ENCODE results near the gene DPEP2. TPM values are rescaled to one million over a fixed set of nuclear protein-coding genes. Genes with fewer than 3 reads are reported as not detected.

DPEP2 gene
- total and polyA plus RNA-seq, 2 donors from 2014 or later = 0.99 to 3.1 TPM

DNA sequence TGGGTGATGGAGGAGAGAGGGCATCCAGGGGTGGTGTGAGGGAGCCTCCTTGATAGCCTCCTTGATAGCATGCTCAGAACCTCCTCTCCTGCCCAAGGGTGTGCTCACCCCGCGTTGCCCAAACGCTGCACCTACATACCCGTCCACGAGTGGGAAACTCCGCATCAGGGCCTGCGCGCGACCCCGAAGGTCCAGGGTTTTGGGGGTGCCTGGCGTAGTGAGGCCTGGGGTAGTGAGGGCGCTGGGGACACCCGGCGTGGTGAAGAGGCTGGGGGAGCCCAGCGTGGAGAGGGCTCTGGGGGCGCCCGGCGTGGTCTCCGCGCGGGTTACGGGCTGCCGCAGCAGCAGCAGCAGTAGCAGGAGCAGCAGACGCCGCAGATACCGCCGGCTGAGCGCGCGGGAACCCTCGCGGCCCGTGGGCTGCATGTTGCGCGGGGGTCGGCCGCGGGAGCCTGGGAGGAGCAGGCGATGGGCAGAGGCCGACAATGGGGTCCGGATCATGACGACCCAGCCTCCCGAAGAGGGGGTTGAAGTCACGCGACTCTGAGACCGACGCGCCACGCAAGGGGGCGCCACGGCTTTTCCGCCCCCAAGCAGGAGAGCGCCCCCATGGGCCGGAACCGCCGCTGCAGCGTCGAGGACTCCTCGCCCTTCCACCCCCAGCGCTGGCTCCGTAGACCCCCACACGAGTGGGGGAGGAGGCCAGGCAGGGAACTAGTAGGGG lies 19.2 kb downstream of the DPEP2 start, which contains the start of gene DPEP3:
DPEP3 (minus strand) TSS at position 545 of the 724 bp plus-strand sequence; CDS start at position 426, 119 bp downstream.
- Histone ChIP-seq H3K27ac (ENCODE audit: low read depth in 2 of 2, low read length in 2 of 2) (no peak within 1 kb of the TSS), H3K4me3 (ENCODE audit: low read length in 3 of 3) (no peak within 1 kb of the TSS), H3K4me1 (ENCODE audit: control insufficient read depth in 2 of 3, insufficient read depth in 2 of 3, low read depth in 1 of 3, low read length in 3 of 3) (no peaks in the 10 kb centered on the region), H3K27me3 (ENCODE audit: control insufficient read depth, insufficient read depth, low read length) (no peaks in the 10 kb centered on the region), H3K36me3 (ENCODE audit: control insufficient read depth in 2 of 3, insufficient read depth in 3 of 3, low read length in 3 of 3) (no peaks in the 10 kb centered on the region), H3K9ac (ENCODE audit: low read length in 3 of 3) (no peak within 1 kb of the TSS), H3K9me3 (ENCODE audit: control insufficient read depth in 2 of 3, insufficient read depth in 1 of 3, low read length in 3 of 3) (no peaks in the 10 kb centered on the region)
- FAIRE-seq (no peak), DNase-seq (no peak)
- intact Hi-C loops (cut with DNase I) = no loop called here
- no peak for TF ChIP-seq CTCF (IDR thresholded peaks at IDR 0.05; ENCODE audit: borderline replicate concordance, extremely low read depth, insufficient read depth)

- FAIRE-seq (no peak), DNase-seq (no peak)
- no peak for TF ChIP-seq CTCF (IDR thresholded peaks at IDR 0.05; ENCODE audit: borderline replicate concordance, extremely low read depth, insufficient read depth)
- Histone ChIP-seq H3K9me3 (ENCODE audit: control insufficient read depth in 2 of 3, insufficient read depth in 1 of 3, low read length in 3 of 3) (no peaks in the 10 kb centered on the region), H3K27me3 (ENCODE audit: control insufficient read depth, insufficient read depth, low read length) (no peaks in the 10 kb centered on the region), H3K4me3 (ENCODE audit: low read length in 3 of 3) (no peak overlapping the region), H3K4me1 (ENCODE audit: control insufficient read depth in 2 of 3, insufficient read depth in 2 of 3, low read depth in 1 of 3, low read length in 3 of 3) (no peaks in the 10 kb centered on the region), H3K9ac (ENCODE audit: low read length in 3 of 3) (no peak overlapping the region), H3K36me3 (ENCODE audit: control insufficient read depth in 2 of 3, insufficient read depth in 3 of 3, low read length in 3 of 3) (no peaks in the 10 kb centered on the region), H3K27ac (ENCODE audit: low read depth in 2 of 2, low read length in 2 of 2) (no peak overlapping the region)
- intact Hi-C loops (cut with DNase I) = no loop called here
These were observed 21.6 kb downstream of the DPEP2 start for GRCh38 chr16:67977469-67978227.

DNA sequence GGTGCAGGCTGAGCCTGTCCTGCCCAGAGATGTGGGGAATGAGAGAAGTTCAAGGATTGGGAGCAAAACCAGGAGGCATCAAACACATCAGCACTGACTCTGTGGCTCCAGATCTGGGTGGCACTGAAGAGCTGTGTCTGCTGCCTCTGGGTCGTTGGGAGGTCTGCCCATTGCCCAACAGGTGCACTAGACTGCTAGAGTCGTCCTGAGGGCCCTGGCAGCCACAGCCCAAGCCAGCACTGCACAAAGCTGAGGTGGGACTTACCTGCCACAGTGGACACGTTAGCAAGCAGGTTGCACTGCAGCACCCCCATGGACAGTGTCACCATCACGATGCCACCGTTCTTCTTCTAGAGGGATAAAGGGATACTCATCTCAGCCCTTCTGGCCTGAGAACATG lies 22.3 kb downstream of the DPEP2 start:
- H3K4me3 ChIP-seq (ENCODE audit: low read length in 3 of 3) = no peak overlapping the region
- FAIRE-seq = no peak
- TF ChIP-seq CTCF (IDR thresholded peaks at IDR 0.05; ENCODE audit: borderline replicate concordance, extremely low read depth, insufficient read depth) = no peak
- H3K9me3 ChIP-seq (ENCODE audit: control insufficient read depth in 2 of 3, insufficient read depth in 1 of 3, low read length in 3 of 3) = no peaks in the 10 kb centered on the region
- H3K4me1 ChIP-seq (ENCODE audit: control insufficient read depth in 2 of 3, insufficient read depth in 2 of 3, low read depth in 1 of 3, low read length in 3 of 3) = no peaks in the 10 kb centered on the region
- no peak overlapping the region for H3K27ac ChIP-seq (ENCODE audit: low read depth in 2 of 2, low read length in 2 of 2)
- no peak for DNase-seq
- intact Hi-C loops (cut with DNase I) = no loop called here
- H3K36me3 ChIP-seq (ENCODE audit: control insufficient read depth in 2 of 3, insufficient read depth in 3 of 3, low read length in 3 of 3) = no peaks in the 10 kb centered on the region
- no peaks in the 10 kb centered on the region for H3K27me3 ChIP-seq (ENCODE audit: control insufficient read depth, insufficient read depth, low read length)
- no peak overlapping the region for H3K9ac ChIP-seq (ENCODE audit: low read length in 3 of 3)
